ENCODE measurements around the gene A1BG. TPM values are rescaled to one million over a fixed set of nuclear protein-coding genes. Genes with fewer than 3 reads are reported as not detected.
"Not testable (repeated sequence)": the region's sequence is repeated elsewhere in the genome, so short reads cannot be mapped to it uniquely, and the experiment has no call there.

Gene A1BG
- total RNA-seq, 2 donors from 2014 or later, result 12.4 to 15.4 TPM

- Mint-ChIP-seq H3K27ac (no peak overlapping the region), H3K9me3 (no peaks in the 10 kb centered on the region), H3K36me3 (ENCODE audit: low read depth) (peaks cover 58% of the 10 kb centered on the region), H3K4me1 (no peaks in the 10 kb centered on the region), H3K27me3 (no peaks in the 10 kb centered on the region), H3K4me3 (no peak overlapping the region)
- no peak for ATAC-seq (replicated peaks)
Measured at GRCh38 chr19:58315580-58315979, 37.7 kb downstream of the A1BG start.

GRCh38 chr19:58311345-58311865, 41.9 kb downstream of the A1BG start:
- H3K27me3 Mint-ChIP-seq, result no peaks in the 10 kb centered on the region
- H3K36me3 Mint-ChIP-seq (ENCODE audit: low read depth), result peaks cover 99% of the 10 kb centered on the region
- no peak overlapping the region for H3K4me3 Mint-ChIP-seq
- no peak for ATAC-seq (replicated peaks)
- peaks cover 15% of the 10 kb centered on the region for H3K4me1 Mint-ChIP-seq
- H3K27ac Mint-ChIP-seq, result no peak overlapping the region
- H3K9me3 Mint-ChIP-seq, result no peaks in the 10 kb centered on the region

- H3K4me3 Mint-ChIP-seq; H3K27me3 Mint-ChIP-seq; ATAC-seq (replicated peaks); H3K27ac Mint-ChIP-seq; H3K9me3 Mint-ChIP-seq: not testable (repeated sequence)
- peaks cover 22% of the 10 kb centered on the region for H3K4me1 Mint-ChIP-seq
- peaks cover 99% of the 10 kb centered on the region for H3K36me3 Mint-ChIP-seq (ENCODE audit: low read depth)
Measured at GRCh38 chr19:58310685-58311084, 42.6 kb downstream of the A1BG start.

GRCh38 chr19:58307736-58308135, 45.6 kb downstream of the A1BG start:
- peak overlapping the region; percentile 19 for H3K4me3 Mint-ChIP-seq
- H3K27me3 Mint-ChIP-seq, result no peaks in the 10 kb centered on the region
- H3K36me3 Mint-ChIP-seq (ENCODE audit: low read depth), result peaks cover 80% of the 10 kb centered on the region
- H3K27ac Mint-ChIP-seq, result no peak overlapping the region
- no peak for ATAC-seq (replicated peaks)
- peaks cover 22% of the 10 kb centered on the region for H3K4me1 Mint-ChIP-seq
- no peaks in the 10 kb centered on the region for H3K9me3 Mint-ChIP-seq

GRCh38 chr19:58305932-58306323, 47.4 kb downstream of the A1BG start:
- ATAC-seq (replicated peaks), result no peak
- Mint-ChIP-seq H3K9me3 (no peaks in the 10 kb centered on the region), H3K36me3 (ENCODE audit: low read depth) (peaks cover 66% of the 10 kb centered on the region), H3K27me3 (no peaks in the 10 kb centered on the region), H3K4me1 (peaks cover 22% of the 10 kb centered on the region), H3K4me3 (peak overlapping the region; percentile 91), H3K27ac (peak overlapping the region; percentile 96)

GRCh38 chr19:58305065-58305931, 48.0 kb downstream of the A1BG start, which contains the start of gene ERVK3-1:
TSS of gene ERVK3-1 (plus strand) at chr19:58305377. CDS start at chr19:58312169, 6,792 bp downstream.
- H3K36me3 Mint-ChIP-seq (ENCODE audit: low read depth), result peaks cover 66% of the 10 kb centered on the region
- peak within 1 kb of the TSS; percentile 96 for H3K27ac Mint-ChIP-seq
- H3K4me3 Mint-ChIP-seq, result peak within 1 kb of the TSS; percentile 91
- peaks cover 22% of the 10 kb centered on the region for H3K4me1 Mint-ChIP-seq
- no peaks in the 10 kb centered on the region for H3K9me3 Mint-ChIP-seq
- H3K27me3 Mint-ChIP-seq, result no peaks in the 10 kb centered on the region
- peak; percentile 99 for ATAC-seq (replicated peaks)

GRCh38 chr19:58304748-58305064, 48.6 kb downstream of the A1BG start:
- no peaks in the 10 kb centered on the region for H3K9me3 Mint-ChIP-seq
- H3K36me3 Mint-ChIP-seq (ENCODE audit: low read depth), result peaks cover 66% of the 10 kb centered on the region
- peak; percentile 13 for ATAC-seq (replicated peaks)
- peak overlapping the region; percentile 91 for H3K4me3 Mint-ChIP-seq
- H3K27ac Mint-ChIP-seq, result peak overlapping the region; percentile 96
- H3K27me3 Mint-ChIP-seq, result no peaks in the 10 kb centered on the region
- H3K4me1 Mint-ChIP-seq, result peaks cover 21% of the 10 kb centered on the region

GRCh38 chr19:58304255-58304654, 49.0 kb downstream of the A1BG start:
- no peak for ATAC-seq (replicated peaks)
- H3K4me1 Mint-ChIP-seq, result peaks cover 17% of the 10 kb centered on the region
- peaks cover 62% of the 10 kb centered on the region for H3K36me3 Mint-ChIP-seq (ENCODE audit: low read depth)
- H3K9me3 Mint-ChIP-seq, result no peaks in the 10 kb centered on the region
- H3K27ac Mint-ChIP-seq, result peak overlapping the region; percentile 96
- H3K4me3 Mint-ChIP-seq, result peak overlapping the region; percentile 91
- H3K27me3 Mint-ChIP-seq, result no peaks in the 10 kb centered on the region

- H3K36me3 Mint-ChIP-seq (ENCODE audit: low read depth), result peaks cover 54% of the 10 kb centered on the region
- no peaks in the 10 kb centered on the region for H3K9me3 Mint-ChIP-seq
- no peak overlapping the region for H3K27ac Mint-ChIP-seq
- H3K27me3 Mint-ChIP-seq, result no peaks in the 10 kb centered on the region
- ATAC-seq (replicated peaks), result no peak
- no peaks in the 10 kb centered on the region for H3K4me1 Mint-ChIP-seq
- no peak overlapping the region for H3K4me3 Mint-ChIP-seq
Measured at GRCh38 chr19:58300620-58301019, 52.7 kb downstream of the A1BG start.

GRCh38 chr19:58296104-58296503, 57.2 kb downstream of the A1BG start:
- Mint-ChIP-seq H3K9me3 (peaks cover 13% of the 10 kb centered on the region), H3K4me1 (peaks cover 5% of the 10 kb centered on the region), H3K27ac (no peak overlapping the region), H3K27me3 (no peaks in the 10 kb centered on the region), H3K36me3 (ENCODE audit: low read depth) (peaks cover 87% of the 10 kb centered on the region), H3K4me3 (no peak overlapping the region)
- no peak for ATAC-seq (replicated peaks)

Other genes with a start within 250 kb of the A1BG start
- gene ZNF329, start 202.7 kb downstream of the A1BG start, total RNA-seq, result 1 to 10 TPM; 3.8 to 7.0 TPM
- gene ZNF274, start 170.4 kb downstream of the A1BG start, total RNA-seq, result 10 to 100 TPM; 18.5 to 29.1 TPM
- gene ZNF544, start 124.6 kb downstream of the A1BG start, total RNA-seq, result 10 to 100 TPM; 43.4 to 44.6 TPM
- gene ZNF8, start 74.5 kb downstream of the A1BG start, total RNA-seq, result 1 to 10 TPM; 3.7 to 4.6 TPM
- 10 to 100 TPM; 38.5 to 57.8 TPM for gene ERVK3-1, start 48.1 kb downstream of the A1BG start, total RNA-seq
- gene ZSCAN22, start 26.5 kb downstream of the A1BG start, total RNA-seq, result 1 to 10 TPM; 4.3 to 6.1 TPM
- gene ZNF497, start 9.3 kb upstream of the A1BG start, total RNA-seq, result 1 to 10 TPM; 1.7 to 1.8 TPM
- gene ZNF837, start 27.5 kb upstream of the A1BG start, total RNA-seq, result 1 to 10 TPM; 1.1 to 1.9 TPM
- 1,000 to 10,000 TPM; 1,376 to 1,435 TPM for gene RPS5, start 33.8 kb upstream of the A1BG start, total RNA-seq
- under 1 TPM in 1 of 2 donors, not detected in 1; 0.64 TPM for gene RNF225, start 42.2 kb upstream of the A1BG start, total RNA-seq
- 1 to 10 TPM; 9.0 to 9.8 TPM for gene ZNF584, start 55.2 kb upstream of the A1BG start, total RNA-seq
- gene ZNF132, start 86.7 kb upstream of the A1BG start, total RNA-seq, result 1 to 10 TPM; 2.1 to 3.8 TPM
- gene ZNF324B, start 98.1 kb upstream of the A1BG start, total RNA-seq, result 1 to 10 TPM; 8.8 to 8.9 TPM
- gene ZNF324, start 113.6 kb upstream of the A1BG start, total RNA-seq, result 1 to 10 TPM; 7.3 to 7.6 TPM
- gene ZNF446, start 122.9 kb upstream of the A1BG start, total RNA-seq, result 1 to 10 TPM; 5.8 to 6.2 TPM
- 10 to 100 TPM; 14.4 to 15.6 TPM for gene SLC27A5, start 158.5 kb upstream of the A1BG start, total RNA-seq
- gene ZBTB45, start 166.3 kb upstream of the A1BG start, total RNA-seq, result 10 to 100 TPM; 11.0 to 14.3 TPM
- 100 to 1,000 TPM; 336 to 455 TPM for gene TRIM28, start 190.6 kb upstream of the A1BG start, total RNA-seq
- gene CHMP2A, start 201.6 kb upstream of the A1BG start, total RNA-seq, result 10 to 100 TPM; 79.0 to 95.8 TPM
- 100 to 1,000 TPM; 102 to 141 TPM for gene UBE2M, start 205.1 kb upstream of the A1BG start, total RNA-seq
- gene MZF1, start 219.8 kb upstream of the A1BG start, total RNA-seq, result 10 to 100 TPM; 26.6 to 57.9 TPM